Mammary epithelial cell (primary cell): Measurements from ENCODE around the gene RPS6KA5.

ENCODE experiments used
- CTCF ChIP-seq, 2 donors: IDR thresholded peaks in 1 of 2; conservative IDR thresholded peaks in 1 of 2; 2 replicates each; pipeline ENCODE4 v1.5.1; 2011 to 2012; ENCODE audit warnings: inconsistent platforms in 2 of 2, low read length in 2 of 2, mild to moderate bottlenecking in 2 of 2, control low read depth in 1 of 2, low read depth in 1 of 2; ENCODE audit not compliant: insufficient read depth in 1 of 2; ENCODE audit errors: extremely low read depth in 1 of 2
- EZH2 ChIP-seq: IDR thresholded peaks from 2 replicates; pipeline ENCODE4 v1.6.1; 2012; ENCODE audit warnings: low read length, inconsistent platforms, borderline replicate concordance

- TF ChIP-seq CTCF (conservative IDR thresholded peaks at IDR 0.05 in 1 of 2, IDR thresholded peaks at IDR 0.05 in 1 of 2; ENCODE audit: extremely low read depth in 1 of 2, insufficient read depth in 1 of 2, low read depth in 1 of 2, low read length in 2 of 2) (no peak), EZH2 (no peak)
Measured at GRCh38 chr14:91063119-91063518, 2.7 kb upstream of the RPS6KA5 start.
